Right atrium auricular region (tissue), 2 donors: Measurements from ENCODE around the gene LBH. TPM values are rescaled to one million over a fixed set of nuclear protein-coding genes. Genes with fewer than 3 reads are reported as not detected.

Experiments used
- DNase-seq: peaks from one replicate; pipeline ENCODE4 v3.0.0-alpha.2; 2019; ENCODE audit warnings: low spot score
- H3K27ac ChIP-seq, 2 donors: fragments of 200-600 bp; sonication (generic); 1 replicate in 1 of 2; 2 replicates in 1 of 2; pipeline ENCODE4 v1.5.1; 2016 to 2019
- H3K27me3 ChIP-seq, 2 donors: fragments of 200-600 bp; sonication (generic); one replicate each; pipeline versions ENCODE4 v1.5.1 to v1.6.0; 2017 to 2019
- H3K36me3 ChIP-seq: fragments of 200-600 bp; sonication (generic); one replicate; pipeline ENCODE4 v1.5.1; 2016
- H3K4me1 ChIP-seq, 2 donors: fragments of 200-600 bp; sonication (generic); one replicate each; pipeline versions ENCODE4 v1.5.1 to v1.6.0; 2017 to 2019
- H3K4me3 ChIP-seq, 2 donors: fragments of 200-600 bp; sonication (generic); 1 replicate in 1 of 2; 2 replicates in 1 of 2; pipeline ENCODE4 v1.5.1; 2017 to 2019; ENCODE audit warnings: mild to moderate bottlenecking in 1 of 2, moderate library complexity in 1 of 2
- H3K9me3 ChIP-seq, 2 donors: fragments of 200-600 bp; sonication (generic); one replicate each; pipeline ENCODE4 v1.5.1; 2019
- CTCF ChIP-seq, 2 donors: fragments of 200-600 bp; sonication (generic); IDR thresholded peaks; one replicate each; pipeline ENCODE4 v1.5.1; 2019; ENCODE audit warnings: antibody characterized with exemption in 2 of 2
- total RNA-seq, 2 donors: library from RNA; depleted of rRNA; stranded (reverse); fragments of >200 nt; gene quantifications; one replicate each; pipeline ENCODE4 v1.1.0, GENCODE V29; 2016

The LBH gene
- total RNA-seq, 2 donors from 2014 or later, result 18.9 to 54.6 TPM

DNA sequence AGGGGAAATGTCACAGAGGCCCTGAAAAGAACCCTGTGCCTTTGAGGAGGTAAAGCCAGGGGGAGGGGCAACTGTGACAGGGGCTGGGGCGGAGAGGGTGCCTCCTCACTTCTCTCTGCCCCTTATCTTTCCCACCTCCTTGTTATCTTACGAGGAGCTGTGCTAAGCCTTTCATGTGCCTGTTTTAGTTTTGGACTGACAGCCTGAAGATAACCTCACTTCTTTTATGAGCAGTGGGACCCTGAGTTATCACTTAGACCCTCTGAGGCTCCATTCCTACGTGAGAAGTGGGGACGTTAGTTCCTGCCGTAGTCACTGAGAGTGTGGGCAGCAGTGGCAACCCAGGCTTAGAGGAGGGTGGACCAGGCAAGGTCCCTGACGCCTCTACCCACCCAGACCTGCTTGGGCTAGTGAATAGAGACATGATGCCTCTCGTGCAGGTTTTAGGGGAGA lies 39.5 kb upstream of the LBH start:
- DNase-seq, result no peak
- TF ChIP-seq CTCF (IDR thresholded peaks at IDR 0.05), result no peak
- no peaks in the 10 kb centered on the region for H3K9me3 ChIP-seq

DNA sequence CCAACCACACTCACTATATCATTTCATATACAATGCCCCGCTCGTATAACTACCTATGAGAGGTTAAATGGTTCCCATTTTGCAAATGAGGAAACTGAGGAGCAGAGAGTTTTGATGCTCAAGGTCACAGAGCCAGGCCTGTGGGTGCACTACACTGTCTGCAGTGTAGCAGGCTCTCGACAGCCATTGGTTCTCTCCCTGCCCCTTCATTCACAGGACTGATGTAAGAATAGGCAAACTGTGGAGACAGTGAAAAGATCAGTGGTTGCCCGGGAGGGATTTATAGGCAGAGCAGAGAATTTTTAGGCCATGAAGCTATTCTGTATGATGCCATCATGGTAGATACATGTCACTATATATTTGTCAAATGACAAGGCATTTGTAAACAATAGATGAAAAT lies 39.0 kb upstream of the LBH start:
- no peak for TF ChIP-seq CTCF (IDR thresholded peaks at IDR 0.05)
- no peak for DNase-seq
- H3K4me1 ChIP-seq, result no peaks in the 10 kb centered on the region
- H3K36me3 ChIP-seq, result no peaks in the 10 kb centered on the region
- H3K4me3 ChIP-seq, result no peak overlapping the region
- no peak overlapping the region for H3K27ac ChIP-seq
- H3K27me3 ChIP-seq, result no peaks in the 10 kb centered on the region
- H3K9me3 ChIP-seq, result no peaks in the 10 kb centered on the region

More for the DNA sequence above, 39.5 kb upstream of the LBH start:
- H3K27me3 ChIP-seq, result no peaks in the 10 kb centered on the region
- no peak overlapping the region for H3K27ac ChIP-seq
- no peak overlapping the region for H3K4me3 ChIP-seq
- H3K36me3 ChIP-seq, result no peaks in the 10 kb centered on the region
- H3K4me1 ChIP-seq, result no peaks in the 10 kb centered on the region

- no peak for DNase-seq
- Histone ChIP-seq H3K9me3 (no peaks in the 10 kb centered on the region), H3K27me3 (no peaks in the 10 kb centered on the region), H3K36me3 (no peaks in the 10 kb centered on the region), H3K4me3 (no peak overlapping the region), H3K4me1 (no peaks in the 10 kb centered on the region), H3K27ac (no peak overlapping the region)
- TF ChIP-seq CTCF (IDR thresholded peaks at IDR 0.05), result no peak
Measured at GRCh38 chr2:30193104-30193681, 38.1 kb upstream of the LBH start.

GRCh38 chr2:30194421-30194820 lies 36.9 kb upstream of the LBH start:
- H3K27ac ChIP-seq, result no peak overlapping the region
- TF ChIP-seq CTCF (IDR thresholded peaks at IDR 0.05), result no peak
- no peaks in the 10 kb centered on the region for H3K9me3 ChIP-seq
- H3K36me3 ChIP-seq, result no peaks in the 10 kb centered on the region
- DNase-seq, result no peak
- no peak overlapping the region for H3K4me3 ChIP-seq
- no peaks in the 10 kb centered on the region for H3K4me1 ChIP-seq
- no peaks in the 10 kb centered on the region for H3K27me3 ChIP-seq

GRCh38 chr2:30195016-30195415 lies 36.3 kb upstream of the LBH start:
- no peaks in the 10 kb centered on the region for H3K9me3 ChIP-seq
- H3K4me1 ChIP-seq, result no peaks in the 10 kb centered on the region
- no peak overlapping the region for H3K27ac ChIP-seq
- H3K36me3 ChIP-seq, result no peaks in the 10 kb centered on the region
- no peak for DNase-seq
- H3K27me3 ChIP-seq, result no peaks in the 10 kb centered on the region
- TF ChIP-seq CTCF (IDR thresholded peaks at IDR 0.05), result no peak
- H3K4me3 ChIP-seq, result no peak overlapping the region

- Histone ChIP-seq H3K4me3 (no peak overlapping the region), H3K9me3 (no peaks in the 10 kb centered on the region), H3K36me3 (no peaks in the 10 kb centered on the region), H3K4me1 (peaks cover 0 to 12% of the 10 kb centered on the region in 2 donors), H3K27me3 (no peaks in the 10 kb centered on the region), H3K27ac (no peak overlapping the region)
- TF ChIP-seq CTCF (IDR thresholded peaks at IDR 0.05), result no peak
- no peak for DNase-seq
Measured at GRCh38 chr2:30197570-30198192, 33.7 kb upstream of the LBH start.
